CD4-positive, alpha-beta T cell treated with Interleukin-21 for 1 hour (primary cell): ENCODE results near the gene ABCA2.

ENCODE experiments used
- DNase-seq: peaks from one replicate; pipeline ENCODE4 v3.0.0-alpha.2; 2020

The ABCA2 gene

GRCh38 chr9:136963341-136963740 is 64.7 kb downstream of the ABCA2 start:
- no peak for DNase-seq

DNA sequence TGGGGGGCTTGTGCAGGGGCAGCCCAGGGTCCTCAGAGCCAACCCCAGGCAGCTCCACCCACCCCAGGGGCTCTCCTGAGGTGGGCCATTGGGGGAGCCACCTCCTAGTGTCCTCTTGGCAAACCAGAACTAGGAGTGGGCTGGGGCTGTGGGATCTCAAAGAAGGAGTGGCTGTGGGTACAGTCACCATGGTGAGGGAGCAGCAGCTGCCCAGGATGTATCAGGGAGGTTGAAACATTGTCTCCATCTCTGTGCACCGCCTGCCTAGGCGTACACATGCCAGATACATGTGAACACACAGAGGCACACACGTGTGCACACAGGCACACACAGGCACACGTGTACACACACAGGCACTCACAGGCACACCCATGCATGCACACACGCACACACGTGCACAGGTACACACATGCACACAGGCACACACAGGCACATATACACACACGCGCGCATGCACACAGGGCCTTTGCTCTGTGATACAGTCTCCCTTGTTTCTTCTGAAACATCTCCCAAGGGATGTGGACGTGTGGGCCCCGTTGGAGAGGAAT is 65.3 kb downstream of the ABCA2 start:
- no peak for DNase-seq

DNA sequence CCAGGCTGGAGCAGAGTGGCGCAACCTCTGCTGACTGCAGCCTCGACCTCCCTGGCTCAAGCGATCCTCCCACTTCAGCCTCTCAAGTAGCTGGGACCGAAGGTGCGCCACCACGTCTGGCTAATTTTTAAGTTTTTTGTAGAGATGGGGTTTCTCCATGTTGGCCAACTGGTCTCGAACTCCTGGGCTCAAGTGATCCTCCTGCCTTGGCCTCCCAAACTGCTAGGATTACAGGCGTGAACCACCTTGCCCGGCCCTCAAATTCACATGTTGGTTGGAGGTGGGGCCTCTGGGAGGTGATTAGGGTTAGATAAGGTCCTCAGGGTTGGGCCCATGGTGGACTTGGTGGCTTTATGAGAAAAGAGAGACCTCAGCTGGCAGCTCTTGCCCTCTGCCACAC is 65.9 kb downstream of the ABCA2 start:
- no peak for DNase-seq

DNA sequence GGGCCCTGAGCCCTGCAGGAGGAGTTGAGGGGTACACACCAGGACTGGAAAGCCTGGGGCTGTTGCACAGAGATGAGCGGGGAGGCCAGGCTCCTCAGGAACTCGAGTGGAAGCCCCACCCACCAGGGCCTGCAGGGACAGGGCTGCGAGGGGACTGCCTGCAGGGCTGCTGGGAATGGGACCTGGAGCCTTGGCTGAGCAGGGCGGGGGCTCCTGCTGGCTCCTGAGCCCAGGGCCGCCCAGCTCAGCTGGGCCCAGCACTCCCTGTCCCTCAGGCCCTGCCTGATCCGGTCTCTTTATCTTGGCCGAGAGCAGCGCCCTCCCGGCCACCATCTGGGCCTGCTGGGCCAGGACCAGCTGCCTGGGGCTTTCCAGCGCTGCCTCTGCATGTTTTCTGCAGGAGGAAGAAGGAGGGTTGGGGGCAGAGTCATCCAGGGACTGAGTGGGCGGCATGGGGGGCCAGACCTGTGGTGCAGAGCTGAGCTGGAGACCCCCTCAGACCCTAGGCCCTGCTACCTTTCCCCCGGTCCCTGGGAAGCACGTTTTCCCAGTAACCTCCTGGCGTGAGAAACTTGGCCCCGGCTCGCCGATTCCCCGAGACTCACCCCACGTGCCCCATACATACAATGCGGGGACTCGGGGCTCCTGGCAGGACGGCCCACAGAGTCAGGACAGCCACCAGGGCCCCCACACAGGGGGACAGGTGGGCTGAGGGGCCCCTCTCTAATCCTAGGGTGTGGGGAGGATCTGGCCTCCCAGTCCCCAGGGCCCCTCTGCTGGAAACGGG is 66.6 kb downstream of the ABCA2 start:
- DNase-seq, result no peak

- DNase-seq, result no peak
Observed at GRCh38 chr9:136960938-136961275, 67.1 kb downstream of the ABCA2 start.

DNA sequence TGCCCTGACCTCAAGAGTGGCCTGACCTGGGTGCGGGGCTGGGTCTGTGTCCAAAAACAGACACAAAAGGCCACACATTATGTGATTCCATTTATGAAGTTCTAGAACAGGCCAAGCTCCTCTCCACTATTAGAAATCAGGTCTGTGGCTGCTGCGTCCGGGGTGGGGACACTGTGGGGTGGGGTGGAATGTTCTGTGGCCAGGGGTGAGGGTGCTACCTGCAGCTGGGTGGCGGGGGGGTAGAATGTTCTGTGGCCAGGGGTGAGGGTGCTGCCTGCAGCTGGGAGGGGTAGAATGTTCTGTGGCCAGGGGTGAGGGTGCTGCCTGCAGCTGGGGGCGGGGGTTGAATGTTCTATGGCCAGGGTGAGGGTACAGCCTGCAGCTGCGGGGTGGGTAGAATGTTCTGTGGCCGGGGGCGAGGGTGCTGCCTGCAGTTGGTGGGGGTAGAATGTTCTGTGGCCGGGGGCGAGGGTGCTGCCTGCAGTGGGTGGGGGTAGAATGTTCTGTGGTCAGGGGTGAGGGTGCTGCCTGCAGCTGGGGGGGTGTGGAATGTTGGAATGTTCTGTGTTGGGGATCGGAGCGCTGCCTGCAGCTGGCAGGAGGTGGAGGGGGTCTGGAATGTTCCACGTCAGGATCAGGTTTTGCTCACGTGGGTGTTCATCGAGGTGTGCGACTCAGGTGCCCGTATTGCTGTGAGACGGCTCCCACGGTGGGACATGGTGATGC is 67.7 kb downstream of the ABCA2 start:
- peak; percentile 58 for DNase-seq

DNA sequence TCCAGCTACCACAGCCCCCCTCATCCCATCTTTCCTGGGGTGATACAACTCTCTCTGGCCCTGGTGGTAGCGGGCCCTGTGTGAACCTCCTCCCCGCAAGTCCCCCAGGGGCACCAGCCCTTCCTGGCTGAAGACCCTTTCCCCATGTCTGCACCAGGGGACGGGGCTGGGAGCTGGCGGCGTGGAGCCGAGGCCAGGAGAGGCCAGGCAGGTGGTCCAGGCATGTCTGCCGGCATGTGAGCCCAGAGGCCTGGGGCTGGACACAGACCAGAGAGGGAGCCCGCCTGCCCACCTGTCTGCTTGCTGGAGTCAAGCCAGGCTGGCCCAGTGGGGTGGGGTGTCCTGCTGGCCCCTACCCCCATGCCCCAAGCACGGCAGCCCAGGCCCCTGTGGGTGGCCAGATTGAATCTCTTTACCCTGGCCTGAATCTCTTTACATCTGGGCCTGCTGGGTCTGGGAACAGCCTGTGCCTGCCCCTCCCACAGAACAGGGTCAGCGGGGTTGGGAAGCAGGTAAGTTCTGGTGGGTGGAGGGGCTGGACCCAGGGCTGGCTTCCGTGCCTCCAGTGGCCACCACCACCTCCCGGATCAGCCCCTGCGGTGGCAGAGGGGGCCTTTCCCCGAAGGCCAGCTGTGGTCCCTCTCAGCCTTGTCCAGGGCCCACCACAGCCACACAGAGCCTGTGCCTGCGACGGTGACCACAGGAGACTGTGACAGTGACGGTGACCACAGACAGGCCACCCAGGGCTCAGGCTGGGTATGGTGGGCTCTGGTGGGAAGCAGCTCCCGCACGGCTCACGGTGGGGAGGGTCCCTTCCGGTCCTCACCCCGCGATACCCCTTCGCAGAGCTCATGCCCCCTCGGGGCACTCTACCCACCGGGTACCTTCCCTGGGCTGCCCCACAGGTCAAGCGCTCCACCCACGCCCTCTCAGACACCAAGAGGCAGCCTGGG is 68.9 kb downstream of the ABCA2 start:
- no peak for DNase-seq

DNA sequence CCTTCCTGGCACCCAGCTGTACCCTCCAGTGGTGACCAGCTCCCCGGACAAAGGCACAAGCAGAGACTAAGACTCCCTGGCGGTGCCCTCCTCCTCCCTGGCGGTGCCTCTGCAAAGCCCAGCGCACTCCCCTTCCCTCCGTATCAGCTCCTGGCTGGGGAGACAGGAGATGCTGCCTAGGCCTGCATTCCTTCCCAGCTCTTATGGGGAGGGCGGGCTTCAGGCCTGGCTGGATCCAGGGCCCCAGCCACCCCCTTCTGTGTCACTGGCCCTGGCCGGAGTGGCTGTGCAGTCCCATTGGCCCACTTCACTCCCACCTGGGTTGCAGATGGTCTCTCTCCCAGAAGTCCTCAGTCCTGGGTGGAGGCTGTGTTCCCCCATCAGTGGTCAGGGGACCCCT is 69.6 kb downstream of the ABCA2 start:
- no peak for DNase-seq

GRCh38 chr9:136957901-136958300 is 70.1 kb downstream of the ABCA2 start:
- DNase-seq, result no peak

DNA sequence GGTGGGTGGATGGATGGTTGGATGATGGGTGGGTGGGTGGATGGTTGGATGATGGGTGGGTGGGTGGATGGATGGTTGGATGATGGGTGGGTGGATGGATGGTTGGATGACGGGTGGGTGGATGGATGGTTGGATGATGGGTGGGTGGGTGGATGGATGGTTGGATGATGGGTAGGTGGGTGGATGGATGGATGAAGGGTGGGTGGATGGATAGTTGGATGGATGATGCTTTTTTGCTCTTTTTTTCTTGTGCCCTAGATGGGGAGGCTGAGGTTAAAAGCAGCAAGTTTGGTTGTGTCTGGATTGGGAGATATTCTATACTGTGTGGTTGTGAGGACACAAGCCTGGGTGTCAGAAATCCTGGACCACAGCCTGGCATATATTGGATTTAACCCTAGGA is 70.6 kb downstream of the ABCA2 start:
- no peak for DNase-seq
